Fibroblast of pulmonary artery (primary cell): Measurements from ENCODE around the gene ZNF334.

Source experiments
- DNase-seq: peaks from one replicate; pipeline ENCODE4 v3.0.0-alpha.2; 2010; ENCODE audit warnings: low read depth
- H3K4me3 ChIP-seq: replicated peaks from 2 replicates; pipeline ENCODE4 v1.5.1; 2011; ENCODE audit warnings: low read depth, mild to moderate bottlenecking, control low read depth, low read length, moderate library complexity
- TF ChIP-seq, protein P1 (sequence below): IDR thresholded peaks from 2 replicates; pipeline ENCODE4 v1.5.1; 2011; ENCODE audit warnings: mild to moderate bottlenecking, control low read depth, low read length, inconsistent platforms; ENCODE audit errors: missing control alignments

Gene ZNF334

DNA sequence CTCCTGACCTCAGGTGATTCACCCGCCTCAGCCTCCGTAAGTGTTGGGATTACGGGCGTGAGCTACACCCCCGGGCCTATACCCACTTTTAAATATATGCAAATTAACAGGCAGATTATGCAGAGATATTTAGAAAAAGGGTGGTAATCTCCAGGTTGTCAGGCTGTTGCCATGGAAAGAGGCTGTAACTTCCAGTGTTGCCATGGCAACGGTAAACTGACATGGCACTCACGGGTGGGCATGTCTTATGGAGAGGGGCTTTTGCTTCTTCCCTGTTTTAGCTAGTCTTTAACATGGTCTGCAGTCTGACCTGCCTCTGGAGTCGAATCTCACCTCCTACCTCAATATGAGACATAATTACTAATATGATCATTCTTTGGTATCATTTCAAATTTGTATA, 44.9 kb downstream of the ZNF334 start:
- TF ChIP-seq, protein P1, sequence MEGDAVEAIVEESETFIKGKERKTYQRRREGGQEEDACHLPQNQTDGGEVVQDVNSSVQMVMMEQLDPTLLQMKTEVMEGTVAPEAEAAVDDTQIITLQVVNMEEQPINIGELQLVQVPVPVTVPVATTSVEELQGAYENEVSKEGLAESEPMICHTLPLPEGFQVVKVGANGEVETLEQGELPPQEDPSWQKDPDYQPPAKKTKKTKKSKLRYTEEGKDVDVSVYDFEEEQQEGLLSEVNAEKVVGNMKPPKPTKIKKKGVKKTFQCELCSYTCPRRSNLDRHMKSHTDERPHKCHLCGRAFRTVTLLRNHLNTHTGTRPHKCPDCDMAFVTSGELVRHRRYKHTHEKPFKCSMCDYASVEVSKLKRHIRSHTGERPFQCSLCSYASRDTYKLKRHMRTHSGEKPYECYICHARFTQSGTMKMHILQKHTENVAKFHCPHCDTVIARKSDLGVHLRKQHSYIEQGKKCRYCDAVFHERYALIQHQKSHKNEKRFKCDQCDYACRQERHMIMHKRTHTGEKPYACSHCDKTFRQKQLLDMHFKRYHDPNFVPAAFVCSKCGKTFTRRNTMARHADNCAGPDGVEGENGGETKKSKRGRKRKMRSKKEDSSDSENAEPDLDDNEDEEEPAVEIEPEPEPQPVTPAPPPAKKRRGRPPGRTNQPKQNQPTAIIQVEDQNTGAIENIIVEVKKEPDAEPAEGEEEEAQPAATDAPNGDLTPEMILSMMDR: no peak
- no peak for DNase-seq
- no peak overlapping the region for H3K4me3 ChIP-seq

DNA sequence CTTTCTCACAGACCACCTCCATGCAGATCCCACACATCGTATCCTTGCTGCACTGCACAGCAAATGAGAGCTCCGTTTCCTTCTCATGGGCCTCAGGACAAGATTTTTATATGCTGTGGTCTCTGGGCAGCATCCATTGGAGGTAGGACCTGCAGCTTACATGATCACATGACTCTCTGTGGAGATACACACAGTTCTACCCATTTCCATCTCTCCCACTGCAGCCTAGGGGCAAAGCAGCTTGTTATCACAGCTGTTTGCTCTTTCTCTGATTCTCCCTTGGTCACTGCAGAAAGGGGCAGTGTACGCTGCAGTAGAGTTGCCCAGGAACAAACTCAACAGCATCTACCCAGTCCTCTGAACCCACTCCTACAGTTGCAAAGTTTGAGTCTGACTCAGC, 48.9 kb downstream of the ZNF334 start:
- DNase-seq: no peak
- H3K4me3 ChIP-seq: no peak overlapping the region
- TF ChIP-seq, protein P1: no peak

DNA sequence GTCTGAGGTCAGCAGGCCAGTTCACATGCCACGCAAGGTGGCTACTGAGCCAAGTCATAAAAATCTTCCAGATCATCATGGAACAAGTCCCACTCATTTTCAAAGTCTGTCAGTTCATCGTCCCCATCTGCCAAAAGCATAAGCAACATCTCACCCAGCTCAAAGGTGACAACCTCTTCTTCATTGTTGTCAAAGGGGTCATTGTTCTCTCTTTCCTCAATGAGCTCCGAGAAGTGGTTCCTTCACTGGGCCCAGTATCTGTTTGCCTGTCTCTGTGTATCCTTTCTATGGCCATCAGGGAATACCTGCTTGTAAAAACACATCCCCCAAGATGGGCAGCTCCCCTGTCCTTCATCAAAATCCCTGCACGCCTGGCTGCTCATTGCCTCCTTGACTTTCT, 49.5 kb downstream of the ZNF334 start:
- TF ChIP-seq, protein P1: no peak
- H3K4me3 ChIP-seq: no peak overlapping the region
- DNase-seq: no peak

DNA sequence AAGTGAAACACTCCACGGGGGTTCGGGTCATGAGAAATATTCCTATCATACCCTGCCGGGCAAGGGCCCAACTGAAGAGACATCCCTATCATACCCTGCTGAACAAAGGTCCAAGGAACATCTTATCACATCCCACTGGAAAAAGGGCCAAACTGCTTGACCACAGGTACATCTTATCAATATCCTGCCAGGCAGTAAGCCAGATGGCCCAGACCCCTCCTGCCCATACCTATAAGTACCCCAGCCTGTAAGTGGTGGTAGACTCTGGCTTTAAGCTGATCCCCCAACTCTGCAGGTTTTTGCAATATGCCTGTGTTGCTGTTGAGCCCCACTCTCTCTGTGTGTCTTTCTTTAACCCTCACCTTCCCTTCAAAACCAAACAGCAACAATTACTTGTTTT, 51.6 kb downstream of the ZNF334 start:
- H3K4me3 ChIP-seq: no peak overlapping the region
- DNase-seq: no peak
- TF ChIP-seq, protein P1: no peak

DNA sequence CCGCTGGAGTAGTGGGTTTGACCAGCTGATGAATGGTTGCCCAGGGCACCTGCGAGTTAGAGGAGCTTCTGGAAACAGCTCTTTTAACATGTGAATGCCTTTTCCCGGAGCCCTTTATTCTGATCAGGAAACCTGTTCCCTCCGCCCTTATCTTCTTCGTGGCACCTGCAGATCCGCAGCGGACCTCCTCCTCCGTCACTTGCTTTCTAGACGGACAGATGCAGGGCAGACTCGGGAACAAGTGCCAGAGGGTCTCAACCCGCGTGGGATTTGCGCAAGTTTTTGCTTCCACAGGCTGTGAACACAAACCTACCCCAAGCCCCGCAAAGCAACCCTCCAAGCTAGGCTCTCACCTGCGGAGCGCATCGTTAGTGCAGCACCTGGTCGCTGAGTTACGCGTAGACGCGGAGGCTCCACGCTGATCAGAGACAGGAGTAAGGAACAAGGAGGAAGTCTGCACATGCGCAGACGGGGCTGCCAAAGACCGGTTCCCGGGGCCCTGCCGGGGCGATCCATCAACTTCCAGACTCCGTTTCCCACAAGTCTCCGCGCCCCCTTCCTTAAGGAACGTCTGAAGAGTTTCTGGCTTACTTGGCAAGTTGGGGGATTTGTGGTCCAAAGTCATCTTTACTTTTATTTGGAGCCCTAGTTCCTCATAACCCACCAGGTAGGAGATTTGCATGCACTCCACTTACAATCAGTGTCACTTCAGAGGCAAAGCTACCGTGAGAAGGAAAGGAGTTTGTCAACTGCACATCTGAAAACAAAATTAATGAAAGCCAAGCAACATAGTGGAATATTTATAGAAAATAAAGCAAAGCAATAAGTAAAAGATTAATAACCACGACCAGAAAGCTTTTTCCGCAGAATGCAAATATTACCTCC, 54.3 kb downstream of the ZNF334 start:
- H3K4me3 ChIP-seq: no peak overlapping the region
- peak; percentile 2 for DNase-seq
- TF ChIP-seq, protein P1: no peak

DNA sequence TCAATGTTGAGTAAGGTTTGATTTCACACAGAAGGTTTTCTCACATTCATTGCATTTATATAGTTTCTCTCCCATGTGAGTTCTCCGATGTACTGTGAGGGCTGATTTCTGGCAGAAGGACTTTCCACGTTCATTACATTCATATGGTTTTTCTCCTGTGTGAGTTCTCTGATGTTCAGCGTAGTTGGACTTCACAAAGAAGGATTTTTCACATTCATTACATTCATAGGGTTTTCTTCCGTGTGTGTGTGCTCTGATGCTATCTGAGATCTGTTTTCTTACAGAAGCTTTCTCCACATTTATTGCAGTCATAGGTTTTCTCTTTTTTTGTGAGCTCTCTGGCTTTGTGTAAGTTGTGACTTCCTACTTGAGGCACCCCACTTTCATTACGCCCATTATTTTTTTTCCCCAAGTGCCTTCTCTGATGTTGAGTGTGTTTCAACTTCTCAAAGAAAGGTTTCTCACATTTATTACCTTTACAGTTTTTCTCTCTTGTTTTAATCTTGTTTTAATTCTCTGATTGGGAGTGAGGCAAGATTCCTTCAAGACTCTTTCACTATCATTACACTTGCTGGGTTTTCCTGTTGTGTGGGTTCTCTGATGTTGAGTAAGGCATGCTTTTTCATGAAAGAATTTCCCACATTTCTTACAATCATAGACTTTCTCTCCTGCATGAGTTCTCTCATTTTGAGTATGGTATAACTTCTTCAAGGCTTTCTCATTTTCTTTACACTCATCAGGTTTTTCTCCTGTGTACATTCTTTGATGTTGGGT, 56.9 kb downstream of the ZNF334 start:
- DNase-seq: no peak
- TF ChIP-seq, protein P1: no peak
- no peak overlapping the region for H3K4me3 ChIP-seq
